HEK293 (cell line): ENCODE measurements around the gene WDR89.

ENCODE experiments used
- CTCF ChIA-PET: fragments of 350-600 bp; formaldehyde crosslinking; extraction: SDS; loops from one replicate; lab custom pipeline; 2021; ENCODE audit warnings: antibody characterized with exemption; lab: Yijun Ruan, JAX
- POLR2A ChIA-PET: fragments of 300-600 bp; formaldehyde crosslinking; extraction: SDS; loops from one replicate; lab custom pipeline; 2020; ENCODE audit warnings: antibody characterized with exemption, inconsistent platforms; lab: Yijun Ruan, JAX
- H3K27ac ChIP-seq: fragments of 200-500 bp; sonication (Bioruptor generic); 2 replicates; pipeline ENCODE4 v1.5.1; 2014; ENCODE audit warnings: low read depth, low read length, control low read depth, inconsistent platforms; ENCODE audit errors: extremely low read depth
- H3K36me3 ChIP-seq, 2 experiments: fragments of 200-500 bp in 1 of 2; sonication (Bioruptor generic) in 1 of 2; 1 replicate in 1 of 2; 2 replicates in 1 of 2; pipeline ENCODE4 v1.5.1; 2014 to 2017; ENCODE audit warnings: inconsistent platforms in 2 of 2, low read length in 2 of 2; ENCODE audit not compliant: control insufficient read depth in 2 of 2, insufficient read depth in 1 of 2
- H3K4me1 ChIP-seq: fragments of 200-500 bp; sonication (Bioruptor generic); 2 replicates; pipeline ENCODE4 v1.5.1; 2014; ENCODE audit warnings: mild to moderate bottlenecking, low read length, inconsistent platforms; ENCODE audit not compliant: control insufficient read depth, insufficient read depth
- H3K4me3 ChIP-seq: 2 replicates; pipeline ENCODE4 v1.5.1; 2011; ENCODE audit warnings: low read depth, mild to moderate bottlenecking, control low read depth, low read length, moderate library complexity
- H3K9me3 ChIP-seq: fragments of 200-500 bp; sonication (Bioruptor generic); 2 replicates; pipeline ENCODE4 v1.5.1; 2014; ENCODE audit warnings: low read depth, low read length, inconsistent platforms; ENCODE audit not compliant: control insufficient read depth, insufficient read depth
- PRDM6 ChIP-seq: fragments of 450-650 bp; formaldehyde crosslinking; IDR thresholded peaks from 2 replicates; pipeline ENCODE4 v1.5.1; 2017; ENCODE audit warnings: missing biosample characterization, missing genetic modification characterization
- ZNF362 ChIP-seq: fragments of 450-650 bp; formaldehyde crosslinking; IDR thresholded peaks from 2 replicates; pipeline ENCODE4 v1.5.1; 2016; ENCODE audit warnings: missing biosample characterization, missing genetic modification characterization
- ZSCAN30 ChIP-seq: fragments of 450-650 bp; IDR thresholded peaks from 2 replicates; pipeline ENCODE4 v1.5.1; 2018; ENCODE audit warnings: missing biosample characterization, mild to moderate bottlenecking, missing genetic modification characterization, moderate library complexity

Gene WDR89

GRCh38 chr14:63547798-63548335 is 93.8 kb downstream of the WDR89 start:
- CTCF ChIA-PET, result interaction anchor here (0.9 to 1.4 kb wide), 2 partner anchors 40 to 55 kb away, joined by 3 to 4 read pairs; no protein-coding TSS in a partner anchor
- no peak for TF ChIP-seq ZNF362
- TF ChIP-seq PRDM6, result peak; percentile 27; the same call in 1 of the 2 replicates
- no peak for TF ChIP-seq ZSCAN30 (tag by site-specific recombination)
- Histone ChIP-seq H3K4me3 (no peak overlapping the region), H3K4me1 (no peaks in the 10 kb centered on the region; the same call in 1 of the 2 replicates), H3K27ac (no peak overlapping the region), H3K36me3 (no peaks in the 10 kb centered on the region), H3K9me3 (no peaks in the 10 kb centered on the region)
- POLR2A ChIA-PET, result no interaction called here
